Spleen (tissue), 13 donors: ENCODE data around the gene ANKAR. TPM values are rescaled to one million over a fixed set of nuclear protein-coding genes. Genes with fewer than 3 reads are reported as not detected.
A peak's percentile ranks its signal among the peaks of the same experiment; 100 is the strongest.

Source experiments
- DNase-seq: peaks from one replicate; pipeline ENCODE4 v3.0.0-alpha.2; 2020
- H3K27ac ChIP-seq, 8 donors: fragments of 200-600 bp; sonication (generic) in 7 of 8; 1 replicate in 4 of 8; 2 replicates in 4 of 8; pipeline versions ENCODE4 v1.5.0 to v1.8.0; 2016 to 2021; ENCODE audit warnings: inconsistent platforms in 4 of 8, mild to moderate bottlenecking in 4 of 8, moderate library complexity in 1 of 8
- H3K27me3 ChIP-seq, 7 donors: fragments of 200-600 bp; sonication (generic) in 6 of 7; replicated peaks in 1 of 7; 1 replicate in 4 of 7; 2 replicates in 3 of 7; pipeline versions ENCODE4 v1.5.0 to v1.8.0; 2016 to 2021; ENCODE audit warnings: inconsistent platforms in 3 of 7, mild to moderate bottlenecking in 1 of 7
- H3K36me3 ChIP-seq, 6 donors: fragments of 200-600 bp; sonication (generic) in 5 of 6; 1 replicate in 4 of 6; 2 replicates in 2 of 6; pipeline versions ENCODE4 v1.5.0 to v1.8.0; 2016 to 2021; ENCODE audit warnings: inconsistent platforms in 2 of 6
- H3K4me1 ChIP-seq, 6 donors: fragments of 200-600 bp; sonication (generic) in 5 of 6; 1 replicate in 3 of 6; 2 replicates in 3 of 6; pipeline versions ENCODE4 v1.5.0 to v1.8.0; 2016 to 2021; ENCODE audit warnings: inconsistent platforms in 3 of 6
- H3K4me3 ChIP-seq, 8 donors: fragments of 200-600 bp; sonication (generic) in 7 of 8; 1 replicate in 4 of 8; 2 replicates in 4 of 8; pipeline versions ENCODE4 v1.5.0 to v1.8.0; 2016 to 2021; ENCODE audit warnings: inconsistent platforms in 4 of 8, mild to moderate bottlenecking in 4 of 8, moderate library complexity in 2 of 8
- H3K9me3 ChIP-seq, 8 donors: fragments of 200-600 bp; sonication (generic) in 7 of 8; 1 replicate in 4 of 8; 2 replicates in 4 of 8; pipeline versions ENCODE4 v1.5.0 to v1.8.0; 2016 to 2021; ENCODE audit warnings: inconsistent platforms in 4 of 8
- POLR2A ChIP-seq, 3 donors: fragments of 450-650 bp; IDR thresholded peaks; one replicate each; pipeline ENCODE4 v1.5.1; 2017; ENCODE audit warnings: antibody characterized with exemption in 3 of 3, mild to moderate bottlenecking in 1 of 3
- POLR2AphosphoS5 ChIP-seq, 3 donors: sonication (generic); formaldehyde crosslinking; IDR thresholded peaks; one replicate each; pipeline ENCODE4 v1.5.1; 2017; ENCODE audit warnings: antibody characterized with exemption in 3 of 3
- WGBS, 5 donors: extraction: QIAGEN DNeasy Blood & Tissue Kit in 3 of 5; methylation state at CpG; one replicate each; pipeline versions ENCODE4 v1.1.5 to v1.1.7; 2013 to 2018; 5-methylcytosine and 5-hydroxymethylcytosine counted together
- intact Hi-C: fragments of 100-400 bp; cut with DNase I; formaldehyde crosslinking; loops from one replicate; pipeline ENCODE4 v1.15.0; 2023; ENCODE audit warnings: low total_unique reads
- long read RNA-seq, 2 donors: transcript quantifications; one replicate each; lab custom pipeline, GENCODE V29; 2026
- polyA plus RNA-seq, 3 donors: library from polyadenylated mRNA; stranded (reverse); fragments of 200-250 nt; gene quantifications; one replicate each; pipeline ENCODE4 v1.2.1, GENCODE V29; 2013
- total RNA-seq, 7 donors: library from RNA; depleted of rRNA in 3 of 7; stranded (reverse); fragments of >200 nt in 3 of 7; fragmentation: NEBNext Ultra II Directional in 4 of 7; extraction: Animal tissue kit (Norgen Biotek cat#: 25700) in 4 of 7; gene quantifications; one replicate each; pipeline versions ENCODE4 v1.1.0 to v1.2.1, GENCODE V29; 2016 to 2021
- TF ChIP-seq, protein P1 (sequence below), 11 experiments: fragments of 200-600 bp in 7 of 11; fragments of 450-650 bp in 4 of 11; sonication (generic) in 4 of 11; IDR thresholded peaks in 8 of 11; conservative IDR thresholded peaks in 3 of 11; 1 replicate in 7 of 11; 2 replicates in 4 of 11; pipeline versions ENCODE4 v1.4.0 to v1.8.0; 2016 to 2021; ENCODE audit warnings: antibody characterized with exemption in 11 of 11, inconsistent platforms in 4 of 11, mild to moderate bottlenecking in 1 of 11
- donor health status: healthy with polysubstance abuse.
- donor health status: DM: no; HTN: no; CAD: no; lungs with moderate emphysema.
- donor health status: DM: no; HTN: no; CAD: no.
- donor health status: Bipolar disorder and iron deficiency.
- donor health status: healthy.
- donor health status: DM: no; HTN: no; CAD: no.
- donor health status: DM: yes; HTN: yes; CAD: no.

Gene ANKAR, protein sequence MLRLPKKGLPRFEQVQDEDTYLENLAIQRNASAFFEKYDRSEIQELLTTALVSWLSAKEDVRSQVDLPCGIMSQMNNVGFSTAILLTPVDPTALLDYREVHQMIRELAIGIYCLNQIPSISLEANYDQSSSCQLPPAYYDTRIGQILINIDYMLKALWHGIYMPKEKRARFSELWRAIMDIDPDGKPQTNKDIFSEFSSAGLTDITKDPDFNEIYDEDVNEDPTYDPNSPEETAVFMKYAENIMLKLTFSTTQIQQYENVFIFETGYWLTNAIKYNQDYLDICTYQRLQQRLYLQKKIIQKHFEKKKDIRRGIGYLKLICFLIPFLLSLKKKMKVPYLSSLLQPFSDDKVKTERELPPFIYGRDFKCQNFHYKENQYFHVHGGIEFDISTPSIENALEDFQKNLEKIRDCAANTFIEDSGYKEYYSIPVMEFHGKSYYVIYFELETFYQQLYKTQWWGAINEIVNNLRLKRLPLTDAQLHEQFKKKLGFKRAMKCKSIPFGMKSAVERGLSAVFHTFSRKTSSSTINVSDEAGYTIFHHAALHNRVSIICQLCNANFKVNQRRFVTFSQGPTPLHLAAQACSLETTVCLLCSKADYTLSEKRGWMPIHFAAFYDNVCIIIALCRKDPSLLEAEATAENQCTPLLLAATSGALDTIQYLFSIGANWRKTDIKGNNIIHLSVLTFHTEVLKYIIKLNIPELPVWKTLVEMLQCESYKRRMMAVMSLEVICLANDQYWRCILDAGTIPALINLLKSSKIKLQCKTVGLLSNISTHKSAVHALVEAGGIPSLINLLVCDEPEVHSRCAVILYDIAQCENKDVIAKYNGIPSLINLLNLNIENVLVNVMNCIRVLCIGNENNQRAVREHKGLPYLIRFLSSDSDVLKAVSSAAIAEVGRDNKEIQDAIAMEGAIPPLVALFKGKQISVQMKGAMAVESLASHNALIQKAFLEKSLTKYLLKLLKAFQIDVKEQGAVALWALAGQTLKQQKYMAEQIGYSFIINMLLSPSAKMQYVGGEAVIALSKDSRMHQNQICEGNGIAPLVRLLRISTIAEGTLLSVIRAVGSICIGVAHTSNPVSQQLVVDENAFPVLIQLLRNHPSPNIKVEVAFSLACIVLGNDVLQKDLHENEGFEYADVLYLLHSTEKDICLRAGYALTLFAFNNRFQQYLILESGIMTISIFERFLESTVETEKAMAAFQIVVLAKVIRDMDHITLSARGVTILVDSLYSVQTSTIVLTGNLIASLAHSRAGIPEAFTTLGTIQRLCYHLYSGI (N-terminal part only)
- 10 to 100 TPM; 10.8 to 32.3 (median 16.2) TPM for total RNA-seq
- 1 to 10 TPM; 3.1 to 3.6 (median 3.5) TPM for polyA plus RNA-seq
- long read RNA-seq, donor 1, result 0 reads
- long read RNA-seq, donor 2, result 0 reads

DNA sequence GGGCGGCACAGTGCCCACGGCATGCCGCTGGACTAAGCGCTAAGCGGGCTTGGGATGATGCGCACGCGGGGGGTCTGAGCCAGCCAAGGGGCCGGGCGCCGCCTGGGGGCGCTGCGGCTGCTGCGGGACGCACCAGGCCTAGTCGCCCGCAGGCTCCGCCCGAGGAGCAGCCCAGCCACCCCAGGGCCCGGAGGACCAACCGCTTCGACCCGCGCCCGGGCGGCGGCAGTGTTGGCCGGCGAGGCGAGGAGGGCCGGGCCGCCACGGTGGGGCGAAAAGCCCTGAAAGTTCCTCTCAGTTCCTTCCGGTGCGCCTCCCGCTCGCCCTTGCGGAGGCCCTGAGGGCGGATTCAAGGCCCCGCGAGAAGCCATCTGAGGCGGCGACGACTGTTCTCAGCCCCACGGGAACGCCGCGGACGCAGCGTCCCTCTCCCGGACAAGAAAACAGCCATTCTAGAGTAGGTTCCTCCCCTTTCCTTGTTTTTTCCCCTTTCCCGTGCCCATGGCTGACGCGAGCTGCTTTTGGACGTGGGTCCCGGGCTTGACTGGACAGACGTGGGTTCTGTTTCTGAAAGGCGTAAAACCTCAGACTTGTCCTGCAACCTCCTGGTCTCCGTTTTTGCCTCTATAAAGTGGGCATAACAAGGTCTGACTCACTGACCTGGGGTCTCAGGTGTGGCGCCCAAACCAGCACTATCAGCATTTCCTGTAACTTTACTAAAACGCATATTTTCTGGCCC is at the start of gene ANKAR:
Gene ANKAR (plus strand): TSS at position 297 of the 739 bp plus-strand sequence. CDS start 1,821 bp downstream, outside the sequence.
- intact Hi-C loops, result no loop called here
- peaks cover 0 to 33% (median 18%) of the 10 kb centered on the region in 6 donors for H3K36me3 ChIP-seq
- TF ChIP-seq POLR2AphosphoS5 (IDR thresholded peaks at IDR 0.05), result peak; percentile 83 to 92 (median 90)
- TF ChIP-seq, protein P1, sequence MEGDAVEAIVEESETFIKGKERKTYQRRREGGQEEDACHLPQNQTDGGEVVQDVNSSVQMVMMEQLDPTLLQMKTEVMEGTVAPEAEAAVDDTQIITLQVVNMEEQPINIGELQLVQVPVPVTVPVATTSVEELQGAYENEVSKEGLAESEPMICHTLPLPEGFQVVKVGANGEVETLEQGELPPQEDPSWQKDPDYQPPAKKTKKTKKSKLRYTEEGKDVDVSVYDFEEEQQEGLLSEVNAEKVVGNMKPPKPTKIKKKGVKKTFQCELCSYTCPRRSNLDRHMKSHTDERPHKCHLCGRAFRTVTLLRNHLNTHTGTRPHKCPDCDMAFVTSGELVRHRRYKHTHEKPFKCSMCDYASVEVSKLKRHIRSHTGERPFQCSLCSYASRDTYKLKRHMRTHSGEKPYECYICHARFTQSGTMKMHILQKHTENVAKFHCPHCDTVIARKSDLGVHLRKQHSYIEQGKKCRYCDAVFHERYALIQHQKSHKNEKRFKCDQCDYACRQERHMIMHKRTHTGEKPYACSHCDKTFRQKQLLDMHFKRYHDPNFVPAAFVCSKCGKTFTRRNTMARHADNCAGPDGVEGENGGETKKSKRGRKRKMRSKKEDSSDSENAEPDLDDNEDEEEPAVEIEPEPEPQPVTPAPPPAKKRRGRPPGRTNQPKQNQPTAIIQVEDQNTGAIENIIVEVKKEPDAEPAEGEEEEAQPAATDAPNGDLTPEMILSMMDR (IDR thresholded peaks at IDR 0.05 in 8 of 11, conservative IDR thresholded peaks at IDR 0.05 in 3 of 11), result peak; percentile 54 to 95 (median 90)
- TF ChIP-seq POLR2A (IDR thresholded peaks at IDR 0.05), result no peak
- peak; percentile 98 for DNase-seq
- H3K27ac ChIP-seq, result peak within 1 kb of the TSS; percentile 90 to 98 (median 96)
- peaks cover 0 to 15% (median 10%) of the 10 kb centered on the region in 8 donors for H3K9me3 ChIP-seq
- no peaks in the 10 kb centered on the region for H3K27me3 ChIP-seq
- peak within 1 kb of the TSS; percentile 35 to 69 (median 48) for H3K4me3 ChIP-seq
- 1% methylated on average over 36 to 62 of the region's 62 CpGs for WGBS, 5 donors
- peaks cover 8 to 40% (median 29%) of the 10 kb centered on the region in 6 donors for H3K4me1 ChIP-seq

DNA sequence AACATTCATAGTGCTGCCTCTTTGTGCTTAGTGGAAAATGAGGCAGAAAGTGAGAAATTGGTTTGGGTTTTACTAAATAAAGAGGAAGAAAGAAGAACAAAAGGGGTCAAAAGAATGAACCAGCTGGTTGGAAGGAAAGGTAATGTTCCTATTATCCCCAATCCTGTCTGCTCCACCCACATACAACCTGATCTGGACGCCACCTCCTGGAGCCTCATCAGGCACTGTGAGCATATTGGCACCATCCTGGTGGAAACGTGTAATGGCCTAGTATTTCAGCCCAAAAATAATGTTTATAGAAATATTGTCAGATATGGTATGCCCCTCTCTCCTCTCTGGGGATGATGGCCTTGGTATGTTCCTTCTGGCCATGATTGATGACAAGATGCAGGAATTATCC is 48.8 kb upstream of the ANKAR start:
- Histone ChIP-seq H3K27me3 (no peaks in the 10 kb centered on the region), H3K4me3 (no peak overlapping the region), H3K36me3 (no peaks in the 10 kb centered on the region), H3K27ac (no peak overlapping the region), H3K4me1 (no peaks in the 10 kb centered on the region), H3K9me3 (no peaks in the 10 kb centered on the region)
- TF ChIP-seq POLR2A (IDR thresholded peaks at IDR 0.05) (no peak), POLR2AphosphoS5 (IDR thresholded peaks at IDR 0.05) (no peak)
- TF ChIP-seq, protein P1 (IDR thresholded peaks at IDR 0.05 in 8 of 11, conservative IDR thresholded peaks at IDR 0.05 in 3 of 11), result no peak
- WGBS, 5 donors, result 80 to 98% (median 89%) methylated on average over 2 of the region's 2 CpGs
- DNase-seq, result no peak
- intact Hi-C loops, result loop anchor here (10.0 kb wide), 1 partner anchor 51 kb away; no protein-coding TSS in a partner anchor

DNA sequence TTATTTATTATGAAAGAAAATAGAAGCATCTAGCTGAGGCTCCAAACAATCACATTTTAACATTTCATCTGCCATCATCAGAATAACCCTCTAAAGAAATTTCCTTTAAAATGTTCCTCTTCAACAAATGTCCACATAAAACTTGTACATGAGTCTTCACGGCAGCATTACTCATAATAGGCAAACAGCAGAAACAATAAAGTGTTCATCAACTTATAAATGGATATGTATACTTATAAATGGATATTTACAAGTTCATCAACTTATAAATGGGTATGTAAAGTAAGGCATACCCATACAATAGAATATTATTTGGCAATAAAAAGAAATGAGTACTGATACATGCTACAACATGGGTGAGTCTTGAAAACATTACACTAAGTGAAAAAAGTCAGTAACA is 46.7 kb upstream of the ANKAR start:
- Histone ChIP-seq H3K4me3 (no peak overlapping the region), H3K27ac (no peak overlapping the region), H3K36me3 (no peaks in the 10 kb centered on the region), H3K4me1 (no peaks in the 10 kb centered on the region), H3K27me3 (no peaks in the 10 kb centered on the region), H3K9me3 (no peaks in the 10 kb centered on the region)
- TF ChIP-seq, protein P1 (IDR thresholded peaks at IDR 0.05 in 8 of 11, conservative IDR thresholded peaks at IDR 0.05 in 3 of 11), result no peak
- TF ChIP-seq POLR2AphosphoS5 (IDR thresholded peaks at IDR 0.05) (no peak), POLR2A (IDR thresholded peaks at IDR 0.05) (no peak)
- intact Hi-C loops, result loop anchor here (10.0 kb wide), 1 partner anchor 53 kb away; no protein-coding TSS in a partner anchor
- 92 to 100% (median 95%) methylated on average over 1 of the region's 1 CpG for WGBS, 5 donors
- no peak for DNase-seq
